ENCODE results near the gene PRR36.

The PRR36 gene

DNA sequence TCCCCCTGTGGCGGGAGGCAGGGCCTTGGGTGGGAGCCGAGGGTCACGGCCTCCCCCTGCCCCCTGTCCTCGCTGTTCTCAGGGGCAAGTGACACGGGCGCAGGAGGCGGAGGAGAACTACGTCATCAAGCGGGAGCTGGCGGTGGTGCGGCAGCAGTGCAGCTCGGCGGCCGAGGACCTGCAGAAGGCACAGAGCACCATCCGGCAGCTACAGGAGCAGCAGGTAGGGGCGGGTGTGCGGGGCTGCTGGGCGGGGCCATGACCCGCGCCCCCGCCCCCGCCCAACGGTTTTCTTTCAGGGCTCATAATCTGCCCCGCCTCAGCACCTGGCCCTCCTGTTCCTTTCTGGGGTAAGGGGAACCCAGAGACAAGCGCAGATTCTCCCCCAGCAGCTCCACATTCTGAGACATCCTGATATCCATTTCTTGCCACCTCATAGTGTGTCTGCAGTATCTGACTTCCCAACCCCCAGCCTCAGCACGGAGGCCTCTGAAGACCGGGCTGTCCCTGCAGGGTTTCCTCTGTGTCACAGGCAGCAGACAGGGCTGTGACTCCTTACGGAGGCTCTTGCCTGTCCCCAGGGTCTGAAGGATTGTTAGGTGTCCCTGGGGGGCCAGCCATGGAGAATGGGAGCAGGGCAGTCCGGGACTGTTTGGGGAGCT lies 15.9 kb downstream of the PRR36 start:
- Histone ChIP-seq H2AK5ac (ENCODE audit: low read depth, low read length) (peak overlapping the region; percentile 95), H2BK12ac (ENCODE audit: low read length) (no peak overlapping the region), H3K14ac (ENCODE audit: low read length) (peak overlapping the region; percentile 71), H3K4me3 (ENCODE audit: low read length in 2 of 2) (peak overlapping the region in 1 of 2 donors; percentile 65), H3K4me2 (ENCODE audit: insufficient read depth, low read length, poor library complexity, severe bottlenecking) (peak overlapping the region; percentile 73), H3K27me3 (ENCODE audit: control insufficient read depth in 3 of 3, insufficient read depth in 3 of 3, low read depth in 1 of 3, low read length in 3 of 3) (peaks cover 0 to 41% (median 8%) of the 10 kb centered on the region in 3 experiments), H3K18ac (ENCODE audit: low read length) (peak overlapping the region; percentile 96), H3K9me3 (replicated peaks in 1 of 2; ENCODE audit: control insufficient read depth in 2 of 2, insufficient read depth in 1 of 2, low read depth in 1 of 2, low read length in 2 of 2) (no peaks in the 10 kb centered on the region), H3K36me3 (replicated peaks in 1 of 2; ENCODE audit: control insufficient read depth in 2 of 2, insufficient read depth in 2 of 2, low read length in 2 of 2) (no peaks in the 10 kb centered on the region), H3K27ac (replicated peaks; ENCODE audit: low read length) (no peak overlapping the region), H3K4ac (ENCODE audit: low read length) (no peak overlapping the region), H3K79me1 (ENCODE audit: low read depth, low read length) (peaks cover 2% of the 10 kb centered on the region), H2AFZ (ENCODE audit: low read length) (no peak overlapping the region), H3K4me1 (ENCODE audit: control insufficient read depth in 2 of 2, insufficient read depth in 1 of 2, low read depth in 1 of 2, low read length in 2 of 2) (peaks cover 2 to 22% of the 10 kb centered on the region in 2 donors), H3K9ac (ENCODE audit: low read depth, low read length, poor library complexity) (peak overlapping the region; percentile 63), H3K23ac (ENCODE audit: low read depth, low read length, poor library complexity) (peak overlapping the region; percentile 89), H2BK5ac (ENCODE audit: low read length) (no peak overlapping the region), H2BK15ac (ENCODE audit: low read length) (peak overlapping the region; percentile 98), H2BK120ac (ENCODE audit: low read depth, low read length) (peak overlapping the region; percentile 18), H4K8ac (ENCODE audit: low read depth, low read length) (no peak overlapping the region), H4K91ac (ENCODE audit: low read depth, low read length, poor library complexity) (no peak overlapping the region)
- peak; percentile 58 for DNase-seq (ENCODE audit: low spot score)
- WGBS, 2 donors (ENCODE audit: extremely low coverage in 2 of 2, insufficient read length in 2 of 2, insufficient replicate concordance in 1 of 2) = no CpG with 5 or more reads among the region's 29 CpGs

DNA sequence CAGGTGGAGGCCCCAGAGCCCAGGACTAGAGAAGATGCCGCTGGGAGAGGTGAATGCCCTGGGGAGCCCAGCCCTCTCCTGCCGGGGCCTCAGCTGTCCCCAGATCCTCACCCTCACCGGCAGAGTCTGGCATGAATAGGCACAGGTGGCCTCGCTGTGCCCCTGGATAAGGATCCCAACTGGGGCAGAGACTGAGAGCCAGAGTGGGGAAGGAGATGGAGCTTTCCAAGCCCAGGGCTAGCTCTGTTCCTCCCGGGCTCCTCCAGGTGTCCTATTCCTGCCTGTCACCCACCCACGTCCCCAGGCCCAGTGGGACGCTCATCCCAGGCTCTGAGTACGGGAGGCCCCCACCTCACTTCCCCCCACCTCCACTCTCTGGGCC lies 16.5 kb downstream of the PRR36 start:
- Histone ChIP-seq H3K18ac (ENCODE audit: low read length) (peak overlapping the region; percentile 96), H3K36me3 (replicated peaks in 1 of 2; ENCODE audit: control insufficient read depth in 2 of 2, insufficient read depth in 2 of 2, low read length in 2 of 2) (no peaks in the 10 kb centered on the region), H2BK15ac (ENCODE audit: low read length) (peak overlapping the region; percentile 98), H3K23ac (ENCODE audit: low read depth, low read length, poor library complexity) (peak overlapping the region; percentile 89), H4K91ac (ENCODE audit: low read depth, low read length, poor library complexity) (no peak overlapping the region), H2BK12ac (ENCODE audit: low read length) (no peak overlapping the region), H2BK120ac (ENCODE audit: low read depth, low read length) (peak overlapping the region; percentile 18), H3K4me3 (ENCODE audit: low read length in 2 of 2) (peak overlapping the region in 1 of 2 donors; percentile 65), H3K9me3 (replicated peaks in 1 of 2; ENCODE audit: control insufficient read depth in 2 of 2, insufficient read depth in 1 of 2, low read depth in 1 of 2, low read length in 2 of 2) (no peaks in the 10 kb centered on the region), H3K4me2 (ENCODE audit: insufficient read depth, low read length, poor library complexity, severe bottlenecking) (peak overlapping the region; percentile 73), H2AFZ (ENCODE audit: low read length) (no peak overlapping the region), H2AK5ac (ENCODE audit: low read depth, low read length) (peak overlapping the region; percentile 95), H3K27me3 (ENCODE audit: control insufficient read depth in 3 of 3, insufficient read depth in 3 of 3, low read depth in 1 of 3, low read length in 3 of 3) (peaks cover 0 to 38% (median 7%) of the 10 kb centered on the region in 3 experiments), H2BK5ac (ENCODE audit: low read length) (no peak overlapping the region), H3K79me1 (ENCODE audit: low read depth, low read length) (peaks cover 2% of the 10 kb centered on the region), H3K4me1 (ENCODE audit: control insufficient read depth in 2 of 2, insufficient read depth in 1 of 2, low read depth in 1 of 2, low read length in 2 of 2) (peaks cover 4 to 20% of the 10 kb centered on the region in 2 donors), H3K9ac (ENCODE audit: low read depth, low read length, poor library complexity) (peak overlapping the region; percentile 63), H3K14ac (ENCODE audit: low read length) (peak overlapping the region; percentile 71), H3K4ac (ENCODE audit: low read length) (peak overlapping the region; percentile 10), H4K8ac (ENCODE audit: low read depth, low read length) (no peak overlapping the region), H3K27ac (replicated peaks; ENCODE audit: low read length) (no peak overlapping the region)
- WGBS, 2 donors (ENCODE audit: extremely low coverage in 2 of 2, insufficient read length in 2 of 2, insufficient replicate concordance in 1 of 2) = no CpG with 5 or more reads among the region's 8 CpGs
- no peak for DNase-seq (ENCODE audit: low spot score)

DNA sequence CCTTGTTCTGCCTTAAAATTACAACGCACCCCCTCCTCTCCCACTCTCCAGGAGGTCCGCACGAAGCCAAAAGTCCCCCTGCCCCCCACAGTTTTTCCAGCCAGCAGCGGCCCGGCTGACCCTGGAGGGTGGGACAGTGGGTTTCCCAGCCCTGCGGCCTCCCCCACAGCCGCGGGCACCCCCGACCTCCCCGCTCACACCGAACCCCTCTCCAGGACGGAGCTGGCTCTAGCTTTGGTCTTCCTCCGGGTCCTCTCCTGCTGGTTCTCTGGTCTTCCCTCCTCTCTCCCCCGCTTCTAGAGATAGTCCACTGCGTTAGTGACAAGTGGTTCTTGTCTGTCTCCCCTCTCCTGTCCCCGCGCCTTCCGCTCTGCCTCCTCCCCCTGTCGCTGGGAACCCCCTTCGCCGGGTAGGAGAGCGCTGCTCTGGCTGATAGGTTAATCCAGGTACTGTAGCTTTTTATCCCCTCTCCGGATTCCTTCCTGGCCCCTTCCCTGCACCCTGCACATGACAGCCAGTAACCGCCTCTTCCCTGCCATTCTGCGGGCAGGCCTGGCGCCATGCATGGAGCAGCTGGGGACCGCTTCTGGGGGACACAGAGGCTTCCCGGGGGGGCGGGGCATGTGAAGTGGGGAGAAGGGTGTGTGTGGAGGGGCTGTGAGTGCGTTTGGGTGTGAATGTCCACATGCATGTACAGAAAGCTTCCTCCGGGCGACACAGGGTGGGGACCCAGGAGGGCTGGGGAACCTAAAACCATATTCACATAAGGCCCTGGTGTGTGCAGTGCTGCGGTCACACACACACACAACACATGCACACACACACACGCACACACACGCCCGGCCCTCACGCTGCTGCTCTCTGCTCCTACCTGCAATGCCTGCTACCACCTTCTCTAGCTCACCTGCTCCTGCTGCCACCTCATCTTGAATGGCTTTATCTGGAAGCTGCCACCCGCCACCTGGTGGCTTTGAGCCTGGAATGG lies 17.2 kb downstream of the PRR36 start:
- Histone ChIP-seq H2BK12ac (ENCODE audit: low read length) (no peak overlapping the region), H3K27me3 (ENCODE audit: control insufficient read depth in 3 of 3, insufficient read depth in 3 of 3, low read depth in 1 of 3, low read length in 3 of 3) (peaks cover 0 to 35% (median 7%) of the 10 kb centered on the region in 3 experiments), H3K14ac (ENCODE audit: low read length) (peak overlapping the region; percentile 71), H3K4me3 (ENCODE audit: low read length in 2 of 2) (no peak overlapping the region), H3K18ac (ENCODE audit: low read length) (peak overlapping the region; percentile 96), H3K9ac (ENCODE audit: low read depth, low read length, poor library complexity) (peak overlapping the region; percentile 21), H2AFZ (ENCODE audit: low read length) (no peak overlapping the region), H2BK5ac (ENCODE audit: low read length) (no peak overlapping the region), H2BK15ac (ENCODE audit: low read length) (peak overlapping the region; percentile 49), H2BK120ac (ENCODE audit: low read depth, low read length) (peak overlapping the region; percentile 18), H2AK5ac (ENCODE audit: low read depth, low read length) (peak overlapping the region; percentile 95), H4K91ac (ENCODE audit: low read depth, low read length, poor library complexity) (peak overlapping the region; percentile 72), H3K27ac (replicated peaks; ENCODE audit: low read length) (no peak overlapping the region), H4K8ac (ENCODE audit: low read depth, low read length) (peak overlapping the region; percentile 17), H3K79me1 (ENCODE audit: low read depth, low read length) (peaks cover 2% of the 10 kb centered on the region), H3K4me1 (ENCODE audit: control insufficient read depth in 2 of 2, insufficient read depth in 1 of 2, low read depth in 1 of 2, low read length in 2 of 2) (peaks cover 8 to 17% of the 10 kb centered on the region in 2 donors), H3K9me3 (replicated peaks in 1 of 2; ENCODE audit: control insufficient read depth in 2 of 2, insufficient read depth in 1 of 2, low read depth in 1 of 2, low read length in 2 of 2) (no peaks in the 10 kb centered on the region), H3K36me3 (replicated peaks in 1 of 2; ENCODE audit: control insufficient read depth in 2 of 2, insufficient read depth in 2 of 2, low read length in 2 of 2) (no peaks in the 10 kb centered on the region), H3K4ac (ENCODE audit: low read length) (no peak overlapping the region), H3K23ac (ENCODE audit: low read depth, low read length, poor library complexity) (peak overlapping the region; percentile 44), H3K4me2 (ENCODE audit: insufficient read depth, low read length, poor library complexity, severe bottlenecking) (no peak overlapping the region)
- no CpG with 5 or more reads among the region's 38 CpGs for WGBS, 2 donors (ENCODE audit: extremely low coverage in 2 of 2, insufficient read length in 2 of 2, insufficient replicate concordance in 1 of 2)
- DNase-seq (ENCODE audit: low spot score) = no peak
